AG04450 (cell line): ENCODE results near the gene ZNF672. TPM values are rescaled to one million over a fixed set of nuclear protein-coding genes. Genes with fewer than 3 reads are reported as not detected.

ENCODE experiments used
- CTCF ChIA-PET: fragments of 300-600, 350-600 bp; formaldehyde crosslinking; extraction: SDS; loops from one replicate; lab custom pipeline; 2022; ENCODE audit warnings: antibody characterized with exemption, inconsistent platforms; lab: Charles Lee
- POLR2A ChIA-PET: fragments of 350-600 bp; formaldehyde crosslinking; extraction: SDS; loops from one replicate; lab custom pipeline; 2021; ENCODE audit warnings: antibody characterized with exemption, inconsistent platforms; lab: Yijun Ruan, JAX
- DNase-seq: peaks from one replicate; pipeline ENCODE4 v3.0.0-alpha.2; 2011; ENCODE audit warnings: low read depth, low spot score
- H3K27ac ChIP-seq: one replicate; pipeline ENCODE4 v1.5.1; 2012; ENCODE audit warnings: low read depth, low read length, control low read depth
- H3K27me3 ChIP-seq: one replicate; pipeline ENCODE4 v1.6.0; 2012; ENCODE audit warnings: low read length; ENCODE audit not compliant: control insufficient read depth, insufficient read depth
- H3K4me3 ChIP-seq: 2 replicates; pipeline ENCODE4 v1.5.1; 2011; ENCODE audit warnings: mild to moderate bottlenecking, low read depth, low read length, control low read depth
- H3K9me3 ChIP-seq: 2 replicates; pipeline ENCODE4 v1.5.1; 2012; ENCODE audit warnings: low read length; ENCODE audit not compliant: control insufficient read depth, insufficient read depth
- CTCF ChIP-seq: IDR thresholded peaks from 2 replicates; pipeline ENCODE4 v1.5.1; 2011; ENCODE audit warnings: low read depth, low read length, control low read depth, inconsistent platforms
- polyA plus RNA-seq: library from polyadenylated mRNA; depleted of rRNA; stranded (reverse); fragments of >200 nt; gene quantifications from 2 replicates; pipeline ENCODE4 v1.2.3, GENCODE V29; 2011

The ZNF672 gene
- polyA plus RNA-seq, 1 experiment, result 9.1 TPM

GRCh38 chr1:248816042-248816851, 21.8 kb upstream of the ZNF672 start:
- Histone ChIP-seq H3K27me3 (no peaks in the 10 kb centered on the region), H3K9me3 (peaks cover 2% of the 10 kb centered on the region; the same call in 1 of the 2 replicates), H3K4me3 (no peak overlapping the region), H3K27ac (no peak overlapping the region)
- ChIA-PET POLR2A (no interaction called here), CTCF (no interaction called here)
- TF ChIP-seq CTCF, result no peak
- no peak for DNase-seq

- DNase-seq, result no peak
- Histone ChIP-seq H3K27me3 (no peaks in the 10 kb centered on the region), H3K9me3 (peaks cover 2% of the 10 kb centered on the region; the same call in 1 of the 2 replicates), H3K4me3 (no peak overlapping the region), H3K27ac (no peak overlapping the region)
- ChIA-PET POLR2A (no interaction called here), CTCF (no interaction called here)
- TF ChIP-seq CTCF, result no peak
Observed at GRCh38 chr1:248817065-248817464, 21.0 kb upstream of the ZNF672 start.

GRCh38 chr1:248818505-248819374, 19.3 kb upstream of the ZNF672 start:
- no peak for DNase-seq
- ChIA-PET CTCF (interaction anchor here (0.6 to 0.7 kb wide), 2 partner anchors 14 to 50 kb away, joined by 4 to 5 read pairs; no protein-coding TSS in a partner anchor), POLR2A (no interaction called here)
- H3K9me3 ChIP-seq, result peaks cover 2% of the 10 kb centered on the region; the same call in 1 of the 2 replicates
- TF ChIP-seq CTCF, result no peak
- no peak overlapping the region for H3K4me3 ChIP-seq
- no peak overlapping the region for H3K27ac ChIP-seq
- H3K27me3 ChIP-seq, result no peaks in the 10 kb centered on the region

GRCh38 chr1:248820041-248820585, 17.9 kb upstream of the ZNF672 start:
- Histone ChIP-seq H3K27me3 (no peaks in the 10 kb centered on the region), H3K9me3 (no peaks in the 10 kb centered on the region), H3K4me3 (no peak overlapping the region), H3K27ac (no peak overlapping the region)
- no peak for DNase-seq
- no peak for TF ChIP-seq CTCF
- ChIA-PET CTCF (no interaction called here), POLR2A (interaction anchor here (0.7 to 1.4 kb wide), 3 partner anchors 14 to 19 kb away, joined by 4 to 14 read pairs (median 4); partner anchors contain the start of gene ZNF672)
